B cell (primary cell): ENCODE data around the gene BRD9. TPM values are rescaled to one million over a fixed set of nuclear protein-coding genes. Genes with fewer than 3 reads are reported as not detected.

Experiments used
- ATAC-seq: fragments of 200-7000 bp; cut with Tn5 transposase; one replicate; pipeline ENCODE4 v1.10.0; 2021; ENCODE audit warnings: low read depth, mild to moderate bottlenecking, moderate number of reproducible peaks, moderate library complexity
- CTCF ChIA-PET: fragments of 350-600 bp; sonication (Branson Sonifier 250); formaldehyde crosslinking; loops from one replicate; lab custom pipeline; 2021; ENCODE audit warnings: antibody characterized with exemption, inconsistent platforms; lab: Charles Lee
- POLR2A ChIA-PET: fragments of 350-600 bp; sonication (Branson Sonifier 250); formaldehyde crosslinking; loops from one replicate; lab custom pipeline; 2021; ENCODE audit warnings: antibody characterized with exemption; lab: Charles Lee
- DNase-seq: peaks from one replicate; pipeline ENCODE4 v3.0.0; 2013
- H2AFZ ChIP-seq: 2 replicates; pipeline ENCODE4 v1.6.1; 2012; ENCODE audit warnings: mild to moderate bottlenecking, low read depth, low read length; ENCODE audit not compliant: insufficient read depth, poor library complexity, severe bottlenecking
- H3K27ac ChIP-seq, 2 donors: 1 replicate in 1 of 2; 2 replicates in 1 of 2; pipeline ENCODE4 v1.5.1; 2012 to 2013; ENCODE audit warnings: low read length in 2 of 2, mild to moderate bottlenecking in 2 of 2, moderate library complexity in 1 of 2
- H3K27me3 ChIP-seq, 4 experiments: fragments of 200-600 bp in 1 of 4; sonication (generic) in 1 of 4; replicated peaks in 1 of 4; 1 replicate in 2 of 4; 2 replicates in 2 of 4; pipeline versions ENCODE4 v1.6.1 to v1.7.0; 2013 to 2016; ENCODE audit warnings: low read length in 3 of 4, mild to moderate bottlenecking in 2 of 4, mixed read lengths in 1 of 4, moderate library complexity in 1 of 4; ENCODE audit not compliant: insufficient read depth in 4 of 4, control insufficient read depth in 3 of 4; ENCODE audit errors: control extremely low read depth in 1 of 4
- H3K36me3 ChIP-seq, 2 experiments: replicated peaks in 1 of 2; 1 replicate in 1 of 2; 2 replicates in 1 of 2; pipeline versions ENCODE4 v1.6.1 to v1.7.1; 2013; ENCODE audit warnings: low read length in 1 of 2; ENCODE audit not compliant: insufficient read depth in 2 of 2, control insufficient read depth in 1 of 2; ENCODE audit errors: control extremely low read depth in 1 of 2, extremely low read depth in 1 of 2
- H3K4me1 ChIP-seq, 2 donors: fragments of 200-600 bp in 1 of 2; sonication (generic) in 1 of 2; 1 replicate in 1 of 2; 2 replicates in 1 of 2; pipeline versions ENCODE4 v1.5.1 to v1.6.1; 2013 to 2017; ENCODE audit warnings: low read length in 2 of 2; ENCODE audit not compliant: control insufficient read depth in 2 of 2, insufficient read depth in 2 of 2
- H3K4me2 ChIP-seq: replicated peaks from 2 replicates; pipeline ENCODE3; 2012; ENCODE audit warnings: mild to moderate bottlenecking, low read depth, low read length; ENCODE audit not compliant: poor library complexity, severe bottlenecking
- H3K4me3 ChIP-seq, 5 experiments: fragments of 200-600 bp in 1 of 5; sonication (generic) in 1 of 5; 1 replicate in 3 of 5; 2 replicates in 2 of 5; pipeline versions ENCODE4 v1.5.1 to v1.7.0; 2011 to 2016; ENCODE audit warnings: low read length in 4 of 5, mild to moderate bottlenecking in 4 of 5, low read depth in 2 of 5, control low read depth in 1 of 5, moderate library complexity in 1 of 5; ENCODE audit not compliant: insufficient read depth in 1 of 5; ENCODE audit errors: control extremely low read depth in 1 of 5, extremely low read depth in 1 of 5
- H3K79me2 ChIP-seq: fragments of 200-600 bp; sonication (generic); one replicate; pipeline ENCODE4 v1.6.0; 2016; ENCODE audit warnings: low read length; ENCODE audit not compliant: control insufficient read depth, insufficient read depth
- H3K9ac ChIP-seq: fragments of 200-600 bp; sonication (generic); 2 replicates; pipeline ENCODE4 v1.6.1; 2017; ENCODE audit warnings: mild to moderate bottlenecking, low read length, moderate library complexity
- H3K9me3 ChIP-seq, 3 donors: one replicate each; pipeline versions ENCODE4 v1.6.1 to v1.7.1; 2013; ENCODE audit warnings: low read length in 2 of 3; ENCODE audit not compliant: control insufficient read depth in 2 of 3, insufficient read depth in 1 of 3; ENCODE audit errors: control extremely low read depth in 1 of 3
- H4K20me1 ChIP-seq: 2 replicates; pipeline ENCODE4 v1.6.0; 2012; ENCODE audit warnings: mild to moderate bottlenecking, low read length; ENCODE audit not compliant: insufficient read depth, control insufficient read depth, poor library complexity, severe bottlenecking
- H3K27ac Mint-ChIP-seq: one replicate; pipeline ENCODE4 v1.8.0; 2021; ENCODE audit warnings: mixed read lengths
- H3K27me3 Mint-ChIP-seq: one replicate; pipeline ENCODE4 v1.8.0; 2021; ENCODE audit warnings: mixed read lengths
- H3K4me1 Mint-ChIP-seq: one replicate; pipeline ENCODE4 v1.8.0; 2021; ENCODE audit warnings: mixed read lengths
- H3K4me3 Mint-ChIP-seq: one replicate; pipeline ENCODE4 v1.8.0; 2021; ENCODE audit warnings: mixed read lengths
- H3K9me3 Mint-ChIP-seq: one replicate; pipeline ENCODE4 v1.8.0; 2022; ENCODE audit warnings: mixed read lengths; ENCODE audit not compliant: insufficient read depth
- EZH2 ChIP-seq: IDR thresholded peaks from 2 replicates; pipeline ENCODE4 v1.6.1; 2012; ENCODE audit warnings: borderline replicate concordance, low read depth, mild to moderate bottlenecking, moderate library complexity, low read length; ENCODE audit not compliant: insufficient read depth, poor library complexity, severe bottlenecking
- WGBS: methylation state at CpG from one replicate; pipeline ENCODE4 v1.1.5; 2013; ENCODE audit warnings: missing lambda C conversion rate; ENCODE audit not compliant: insufficient coverage; 5-methylcytosine and 5-hydroxymethylcytosine counted together
- intact Hi-C: fragments of 100-400 bp; cut with micrococcal nuclease; formaldehyde crosslinking; loops from one replicate; pipeline ENCODE4 v1.10.0; 2022
- polyA plus RNA-seq: library from polyadenylated mRNA; depleted of rRNA; stranded (reverse); fragments of >200 nt; gene quantifications from 2 replicates; pipeline ENCODE4 v1.2.3, GENCODE V29; 2012
- total RNA-seq, 2 donors: library from RNA; stranded (reverse); fragments of 120-200 nt in 1 of 2; gene quantifications; 1 replicate in 1 of 2; 2 replicates in 1 of 2; pipeline versions ENCODE4 v1.2.3 to v1.2.4, GENCODE V29; 2013 to 2022
- TF ChIP-seq, protein P1 (sequence below): fragments of 200-600 bp; IDR thresholded peaks from one replicate; pipeline ENCODE4 v1.8.0; 2022; ENCODE audit warnings: antibody characterized with exemption, mild to moderate bottlenecking

The BRD9 gene
- total and polyA plus RNA-seq, 2 donors (not counting 1 experiment from before 2014, with no cell fraction given): 28.3 to 68.6 TPM

DNA sequence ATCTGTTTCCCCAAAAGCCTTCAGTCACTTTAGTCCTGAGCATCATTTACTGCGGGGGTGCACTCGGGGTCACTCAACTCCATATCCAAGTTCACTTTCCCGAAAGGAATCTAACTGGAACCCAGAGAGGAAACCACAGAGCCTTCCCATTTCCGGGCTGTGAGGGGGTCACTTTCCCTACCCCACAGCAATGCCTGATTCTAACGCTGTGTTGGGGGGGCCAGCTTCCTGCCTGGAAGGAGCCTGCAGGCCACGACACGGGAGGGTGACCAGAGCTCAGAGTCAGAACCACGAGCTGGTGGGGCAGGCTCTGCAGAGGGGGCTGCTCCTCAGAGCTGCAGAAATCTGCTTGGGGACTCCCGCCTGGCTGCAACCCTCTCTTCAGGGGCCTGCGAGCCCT lies 20.3 kb downstream of the BRD9 start:
- no peak overlapping the region for H3K4me3 Mint-ChIP-seq
- H3K27me3 Mint-ChIP-seq: no peaks in the 10 kb centered on the region
- Histone ChIP-seq H3K36me3 (peaks cover 6 to 76% of the 10 kb centered on the region in 2 experiments), H3K79me2 (no peaks in the 10 kb centered on the region), H3K9ac (no peak overlapping the region), H4K20me1 (peaks cover 11% of the 10 kb centered on the region), H2AFZ (no peak overlapping the region), H3K4me2 (no peak overlapping the region), H3K27ac (no peak overlapping the region), H3K9me3 (peaks cover 0 to under 1% (median 0%) of the 10 kb centered on the region in 3 donors), H3K27me3 (no peaks in the 10 kb centered on the region), H3K4me3 (no peak overlapping the region), H3K4me1 (no peaks in the 10 kb centered on the region)
- intact Hi-C loops: no loop called here
- TF ChIP-seq EZH2: no peak
- TF ChIP-seq, protein P1, sequence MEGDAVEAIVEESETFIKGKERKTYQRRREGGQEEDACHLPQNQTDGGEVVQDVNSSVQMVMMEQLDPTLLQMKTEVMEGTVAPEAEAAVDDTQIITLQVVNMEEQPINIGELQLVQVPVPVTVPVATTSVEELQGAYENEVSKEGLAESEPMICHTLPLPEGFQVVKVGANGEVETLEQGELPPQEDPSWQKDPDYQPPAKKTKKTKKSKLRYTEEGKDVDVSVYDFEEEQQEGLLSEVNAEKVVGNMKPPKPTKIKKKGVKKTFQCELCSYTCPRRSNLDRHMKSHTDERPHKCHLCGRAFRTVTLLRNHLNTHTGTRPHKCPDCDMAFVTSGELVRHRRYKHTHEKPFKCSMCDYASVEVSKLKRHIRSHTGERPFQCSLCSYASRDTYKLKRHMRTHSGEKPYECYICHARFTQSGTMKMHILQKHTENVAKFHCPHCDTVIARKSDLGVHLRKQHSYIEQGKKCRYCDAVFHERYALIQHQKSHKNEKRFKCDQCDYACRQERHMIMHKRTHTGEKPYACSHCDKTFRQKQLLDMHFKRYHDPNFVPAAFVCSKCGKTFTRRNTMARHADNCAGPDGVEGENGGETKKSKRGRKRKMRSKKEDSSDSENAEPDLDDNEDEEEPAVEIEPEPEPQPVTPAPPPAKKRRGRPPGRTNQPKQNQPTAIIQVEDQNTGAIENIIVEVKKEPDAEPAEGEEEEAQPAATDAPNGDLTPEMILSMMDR: no peak
- ChIA-PET CTCF (no interaction called here), POLR2A (no interaction called here)
- peaks cover 3% of the 10 kb centered on the region for H3K4me1 Mint-ChIP-seq
- ATAC-seq (no peak), DNase-seq (no peak)
- H3K9me3 Mint-ChIP-seq: no peaks in the 10 kb centered on the region
- 85% methylated on average over 8 of the region's 10 CpGs for WGBS
- no peak overlapping the region for H3K27ac Mint-ChIP-seq

DNA sequence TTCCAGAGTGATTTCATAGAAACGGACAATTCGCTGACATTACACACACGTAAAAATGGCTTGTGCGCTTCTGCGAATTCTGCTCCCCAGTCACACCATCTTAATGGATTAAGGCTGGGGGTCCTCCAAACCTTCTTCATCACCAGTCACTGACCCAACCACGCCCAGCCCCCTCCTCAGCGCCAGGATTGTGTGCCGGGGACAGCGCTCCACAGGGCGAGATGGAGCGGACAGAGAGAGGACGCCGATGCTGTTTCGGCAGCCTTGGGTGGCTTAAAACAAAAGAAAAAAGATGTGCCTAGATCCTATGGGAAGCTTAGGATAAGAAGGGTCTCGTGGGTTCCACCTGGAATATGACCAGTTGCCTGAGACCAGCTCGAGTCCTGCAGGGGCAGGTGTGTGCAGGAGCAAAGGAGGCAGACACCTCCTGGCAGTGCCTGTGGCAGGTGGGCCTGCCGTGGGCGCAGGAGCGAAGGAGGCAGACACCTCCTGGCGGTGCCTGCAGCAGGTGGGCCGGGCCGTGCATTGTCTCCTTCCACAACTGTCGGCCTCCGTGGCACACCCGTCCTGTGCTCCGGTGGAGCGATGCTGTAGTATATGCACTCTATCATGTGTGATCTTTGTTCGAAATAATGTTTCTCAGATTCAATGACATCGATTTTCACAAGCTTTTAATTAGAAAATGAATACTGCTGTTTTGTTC lies 20.9 kb downstream of the BRD9 start:
- POLR2A ChIA-PET: no interaction called here
- H3K27me3 ChIP-seq: no peaks in the 10 kb centered on the region
- no peak for ATAC-seq
- Mint-ChIP-seq H3K27me3 (no peaks in the 10 kb centered on the region), H3K9me3 (no peaks in the 10 kb centered on the region), H3K4me1 (peaks cover 3% of the 10 kb centered on the region), H3K4me3 (no peak overlapping the region), H3K27ac (no peak overlapping the region)
- no peaks in the 10 kb centered on the region for H3K4me1 ChIP-seq
- H3K27ac ChIP-seq: no peak overlapping the region
- CTCF ChIA-PET: no interaction called here
- H3K4me3 ChIP-seq: no peak overlapping the region
- 98% methylated on average over 29 of the region's 29 CpGs for WGBS
- no peak overlapping the region for H3K9ac ChIP-seq
- H2AFZ ChIP-seq: no peak overlapping the region
- H3K4me2 ChIP-seq: no peak overlapping the region
- TF ChIP-seq EZH2: no peak
- TF ChIP-seq, protein P1: no peak
- H3K9me3 ChIP-seq: peaks cover 0 to 6% (median 0%) of the 10 kb centered on the region in 3 donors
- intact Hi-C loops: no loop called here
- peaks cover 11% of the 10 kb centered on the region for H4K20me1 ChIP-seq
- H3K36me3 ChIP-seq: peaks cover 6 to 78% of the 10 kb centered on the region in 2 experiments
- H3K79me2 ChIP-seq: no peaks in the 10 kb centered on the region
- DNase-seq: no peak
